Measurements from ENCODE around the gene TTLL6.

Gene TTLL6

DNA sequence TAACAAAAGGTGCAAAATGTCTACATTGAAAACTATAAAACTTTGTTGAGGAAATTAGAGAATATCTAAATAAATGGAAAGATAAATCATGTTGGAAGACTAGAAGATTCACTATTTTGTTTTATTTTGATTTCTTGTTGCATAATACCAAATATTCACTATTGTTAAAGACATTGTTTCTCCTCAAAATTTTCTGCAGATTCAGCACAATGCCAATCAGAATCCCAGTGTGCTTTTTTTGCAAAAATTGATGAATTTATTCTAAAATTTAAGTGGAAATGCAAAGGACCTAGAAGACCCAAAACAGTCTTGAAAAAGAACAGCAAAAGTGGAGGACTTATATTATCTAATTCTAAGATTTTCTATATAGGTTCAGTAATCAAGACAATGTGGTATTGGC lies 40.4 kb downstream of the TTLL6 start:
- Histone ChIP-seq H3K27me3 (peaks cover 73% of the 10 kb centered on the region), H3K27ac (no peak overlapping the region), H3K36me3 (no peaks in the 10 kb centered on the region), H3K4me3 (ENCODE audit: low read depth in 1 of 2, low read length in 1 of 2) (no peak overlapping the region), H3K9me3 (no peaks in the 10 kb centered on the region), H3K4me1 (ENCODE audit: control insufficient read depth in 1 of 2, insufficient read depth in 1 of 2, low read depth in 1 of 2, low read length in 1 of 2) (no peaks in the 10 kb centered on the region)
- TF ChIP-seq, protein P1, sequence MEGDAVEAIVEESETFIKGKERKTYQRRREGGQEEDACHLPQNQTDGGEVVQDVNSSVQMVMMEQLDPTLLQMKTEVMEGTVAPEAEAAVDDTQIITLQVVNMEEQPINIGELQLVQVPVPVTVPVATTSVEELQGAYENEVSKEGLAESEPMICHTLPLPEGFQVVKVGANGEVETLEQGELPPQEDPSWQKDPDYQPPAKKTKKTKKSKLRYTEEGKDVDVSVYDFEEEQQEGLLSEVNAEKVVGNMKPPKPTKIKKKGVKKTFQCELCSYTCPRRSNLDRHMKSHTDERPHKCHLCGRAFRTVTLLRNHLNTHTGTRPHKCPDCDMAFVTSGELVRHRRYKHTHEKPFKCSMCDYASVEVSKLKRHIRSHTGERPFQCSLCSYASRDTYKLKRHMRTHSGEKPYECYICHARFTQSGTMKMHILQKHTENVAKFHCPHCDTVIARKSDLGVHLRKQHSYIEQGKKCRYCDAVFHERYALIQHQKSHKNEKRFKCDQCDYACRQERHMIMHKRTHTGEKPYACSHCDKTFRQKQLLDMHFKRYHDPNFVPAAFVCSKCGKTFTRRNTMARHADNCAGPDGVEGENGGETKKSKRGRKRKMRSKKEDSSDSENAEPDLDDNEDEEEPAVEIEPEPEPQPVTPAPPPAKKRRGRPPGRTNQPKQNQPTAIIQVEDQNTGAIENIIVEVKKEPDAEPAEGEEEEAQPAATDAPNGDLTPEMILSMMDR (IDR thresholded peaks at IDR 0.05) = no peak

DNA sequence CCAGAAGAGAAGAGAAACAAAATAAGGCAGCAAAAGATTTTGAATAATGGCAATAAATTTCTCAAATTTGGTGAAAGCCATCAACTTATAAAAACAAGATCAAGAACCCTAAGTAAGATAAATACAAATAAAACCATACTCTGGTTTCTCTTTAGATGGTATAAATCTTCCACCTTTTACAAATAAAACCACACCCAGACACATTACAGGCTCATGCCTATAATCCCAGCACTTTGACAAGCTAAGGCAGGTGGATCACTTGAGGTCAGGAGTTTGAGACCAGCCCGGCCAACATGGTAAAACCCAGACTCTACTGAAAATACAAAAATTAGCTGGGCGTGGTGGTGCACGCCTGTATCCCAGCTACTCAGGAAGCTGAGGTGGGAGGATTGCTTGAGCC lies 43.8 kb downstream of the TTLL6 start:
- Histone ChIP-seq H3K36me3 (no peaks in the 10 kb centered on the region), H3K27me3 (peaks cover 61% of the 10 kb centered on the region), H3K27ac (no peak overlapping the region), H3K9me3 (no peaks in the 10 kb centered on the region), H3K4me3 (ENCODE audit: low read depth in 1 of 2, low read length in 1 of 2) (no peak overlapping the region), H3K4me1 (ENCODE audit: control insufficient read depth in 1 of 2, insufficient read depth in 1 of 2, low read depth in 1 of 2, low read length in 1 of 2) (no peaks in the 10 kb centered on the region)
- TF ChIP-seq, protein P1 (IDR thresholded peaks at IDR 0.05) = no peak

DNA sequence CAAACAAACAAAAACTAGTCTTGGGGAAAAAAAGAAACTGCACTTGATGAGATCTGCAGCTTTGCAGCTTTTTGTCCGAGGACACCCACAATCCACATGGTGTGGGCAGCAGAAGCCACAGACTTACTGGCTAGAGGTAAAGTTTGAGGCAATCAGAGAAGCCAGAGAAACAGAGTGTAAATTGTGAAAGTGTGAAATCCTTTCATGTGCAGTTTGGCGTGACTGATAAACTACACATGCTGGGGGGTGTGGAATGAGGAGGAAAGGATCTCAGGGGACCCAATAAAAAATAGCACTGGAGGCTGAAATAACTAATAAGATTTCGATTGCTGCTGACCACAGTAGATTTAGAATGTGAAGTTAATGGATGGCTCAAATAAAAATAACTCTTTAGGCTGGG lies 46.1 kb downstream of the TTLL6 start:
- Histone ChIP-seq H3K36me3 (no peaks in the 10 kb centered on the region), H3K4me1 (ENCODE audit: control insufficient read depth in 1 of 2, insufficient read depth in 1 of 2, low read depth in 1 of 2, low read length in 1 of 2) (no peaks in the 10 kb centered on the region), H3K4me3 (ENCODE audit: low read depth in 1 of 2, low read length in 1 of 2) (no peak overlapping the region), H3K27ac (no peak overlapping the region), H3K27me3 (peaks cover 55% of the 10 kb centered on the region), H3K9me3 (no peaks in the 10 kb centered on the region)
- TF ChIP-seq, protein P1 (IDR thresholded peaks at IDR 0.05) = no peak

DNA sequence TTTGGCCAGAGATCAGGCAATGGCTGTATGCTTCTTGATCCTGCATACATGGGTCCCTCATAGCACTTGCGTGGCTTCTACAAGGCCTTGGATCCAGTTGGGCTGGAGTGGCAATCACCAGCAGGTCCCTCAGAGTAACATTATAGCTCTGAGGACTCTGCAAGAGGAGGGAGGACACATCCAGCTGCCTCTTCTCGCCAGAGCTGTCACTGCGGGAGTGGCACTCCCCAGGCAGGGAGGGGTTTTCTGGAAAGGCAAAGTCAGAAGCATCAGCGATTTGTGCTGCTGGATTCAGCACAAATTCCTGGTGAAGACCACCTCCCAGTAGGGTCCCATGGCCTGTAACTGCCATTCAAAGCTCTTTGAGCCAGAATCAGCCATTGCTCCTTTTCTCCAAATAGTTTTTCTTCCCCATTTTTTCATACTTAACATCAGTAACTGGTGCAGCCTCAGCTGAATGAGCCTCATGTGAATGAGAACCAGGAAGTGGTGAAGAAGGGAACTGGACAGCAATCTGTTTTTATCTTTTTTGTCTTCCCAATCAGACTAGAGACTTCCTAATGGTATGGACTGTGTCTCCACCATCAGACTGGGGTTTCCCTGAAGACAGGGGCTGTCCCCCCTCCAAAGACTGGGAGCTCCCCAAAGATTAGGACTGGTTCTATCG lies 47.9 kb downstream of the TTLL6 start:
- Histone ChIP-seq H3K4me3 (ENCODE audit: low read depth in 1 of 2, low read length in 1 of 2) (no peak overlapping the region), H3K27me3 (peaks cover 58% of the 10 kb centered on the region), H3K36me3 (no peaks in the 10 kb centered on the region), H3K4me1 (ENCODE audit: control insufficient read depth in 1 of 2, insufficient read depth in 1 of 2, low read depth in 1 of 2, low read length in 1 of 2) (no peaks in the 10 kb centered on the region), H3K27ac (no peak overlapping the region), H3K9me3 (no peaks in the 10 kb centered on the region)
- TF ChIP-seq, protein P1 (IDR thresholded peaks at IDR 0.05) = no peak

DNA sequence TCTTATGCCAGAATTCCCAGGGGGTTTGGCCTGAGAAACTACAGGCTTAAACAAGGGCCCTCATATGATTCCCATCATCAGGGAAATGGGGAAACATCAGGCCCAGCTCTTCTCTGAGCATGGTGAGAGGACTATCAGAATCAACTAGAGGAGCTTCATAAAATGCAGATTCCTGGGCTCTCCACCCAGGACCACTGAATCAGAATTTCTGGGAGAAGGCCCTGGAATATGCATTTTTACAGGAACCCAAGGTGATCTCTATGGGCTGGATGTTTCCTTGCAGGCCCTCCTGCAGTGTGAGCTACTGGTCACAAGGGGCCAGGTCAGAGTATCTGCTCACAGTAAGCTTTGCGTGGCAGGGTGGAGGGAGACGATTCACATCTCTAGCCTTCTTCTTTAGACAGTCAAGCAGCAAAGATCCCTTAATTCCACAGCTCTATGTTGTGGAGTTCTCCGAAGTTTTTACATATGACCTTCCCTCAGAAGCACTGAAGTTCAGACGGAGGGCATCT lies 49.7 kb downstream of the TTLL6 start:
- H3K36me3 ChIP-seq = no peaks in the 10 kb centered on the region
- no peak overlapping the region for H3K27ac ChIP-seq
- no peaks in the 10 kb centered on the region for H3K9me3 ChIP-seq
- H3K27me3 ChIP-seq = peaks cover 66% of the 10 kb centered on the region
- TF ChIP-seq, protein P1 (IDR thresholded peaks at IDR 0.05) = no peak
- no peak overlapping the region for H3K4me3 ChIP-seq (ENCODE audit: low read depth in 1 of 2, low read length in 1 of 2)
- H3K4me1 ChIP-seq (ENCODE audit: control insufficient read depth in 1 of 2, insufficient read depth in 1 of 2, low read depth in 1 of 2, low read length in 1 of 2) = no peaks in the 10 kb centered on the region
